ENCODE data around the gene ATAT1.

ATAT1 gene

DNA sequence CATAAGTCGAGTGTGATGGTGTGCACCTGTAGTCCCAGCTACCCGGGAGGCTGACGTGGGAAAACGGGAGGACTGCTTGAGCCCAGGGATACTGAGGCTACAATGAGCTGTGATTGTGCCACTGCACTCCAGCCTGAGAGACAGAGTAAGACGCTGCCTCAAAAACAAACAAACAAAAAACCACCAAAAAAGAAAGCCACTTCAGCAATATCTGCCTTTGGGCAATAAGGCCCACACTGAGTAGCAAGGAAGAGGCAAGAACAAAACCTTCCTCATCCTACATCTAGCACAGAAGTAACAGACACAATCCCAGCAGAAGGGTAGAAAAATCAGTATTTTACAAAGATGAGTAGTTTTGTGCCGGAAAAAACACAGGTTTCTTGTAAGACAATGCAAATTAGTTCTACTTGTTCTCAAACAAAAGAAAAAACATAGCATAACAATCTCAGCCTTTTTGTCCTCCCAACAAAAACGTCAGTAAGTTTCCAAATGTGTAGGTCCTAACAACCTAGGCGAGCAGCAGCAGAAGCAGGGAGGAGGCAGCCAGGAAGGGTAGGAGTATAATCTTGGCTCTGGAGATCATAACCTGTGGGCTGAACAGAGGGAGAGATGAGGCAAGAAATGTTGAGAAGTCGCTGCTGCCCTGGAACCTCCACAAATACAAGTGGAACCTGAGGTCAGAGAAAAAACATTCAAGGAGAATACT lies 15.4 kb upstream of the ATAT1 start:
- no peaks in the 10 kb centered on the region for H3K9me3 ChIP-seq (ENCODE audit: low read depth, low read length)
- H3K36me3 ChIP-seq (ENCODE audit: insufficient read depth, low read length): peaks cover 49% of the 10 kb centered on the region
- no peak overlapping the region for H3K4me3 ChIP-seq
- DNase-seq (ENCODE audit: low read depth, low spot score): no peak
- no peak for TF ChIP-seq FOXP2 (optimal IDR thresholded peaks at IDR 0.05; ENCODE audit: control extremely low read depth, extremely low read length, insufficient read depth)
- TF ChIP-seq POLR2AphosphoS5 (IDR thresholded peaks at IDR 0.05; ENCODE audit: borderline replicate concordance, low read depth, low read length): no peak
- no peak for TF ChIP-seq EZH2 (IDR thresholded peaks at IDR 0.05)
- H3K9ac ChIP-seq (ENCODE audit: insufficient read length): no peak overlapping the region
- H3K27ac ChIP-seq: peak overlapping the region; percentile 100

DNA sequence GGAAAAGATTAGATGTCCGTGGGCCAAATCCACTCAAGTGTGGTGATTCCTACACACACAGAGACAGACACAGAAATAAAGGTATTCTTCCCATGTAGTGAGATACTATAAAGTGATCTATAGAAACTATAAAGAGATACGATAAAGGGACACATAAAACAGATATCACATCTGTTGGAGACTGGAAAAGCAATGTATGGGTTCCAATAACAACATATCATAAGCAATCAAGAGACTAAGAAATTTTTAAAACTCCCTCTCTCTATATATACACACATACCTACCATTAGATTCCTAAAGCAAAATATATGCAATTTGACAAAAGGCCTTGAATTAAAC lies 14.8 kb upstream of the ATAT1 start:
- no peak for DNase-seq (ENCODE audit: low read depth, low spot score)
- Histone ChIP-seq H3K27ac (peak overlapping the region; percentile 100; the same call in 1 of the 2 replicates), H3K9ac (ENCODE audit: insufficient read length) (no peak overlapping the region), H3K9me3 (ENCODE audit: low read depth, low read length) (no peaks in the 10 kb centered on the region), H3K4me3 (no peak overlapping the region), H3K36me3 (ENCODE audit: insufficient read depth, low read length) (peaks cover 49% of the 10 kb centered on the region)
- TF ChIP-seq EZH2 (IDR thresholded peaks at IDR 0.05) (no peak), POLR2AphosphoS5 (IDR thresholded peaks at IDR 0.05; ENCODE audit: borderline replicate concordance, low read depth, low read length) (no peak), FOXP2 (optimal IDR thresholded peaks at IDR 0.05; ENCODE audit: control extremely low read depth, extremely low read length, insufficient read depth) (no peak)

DNA sequence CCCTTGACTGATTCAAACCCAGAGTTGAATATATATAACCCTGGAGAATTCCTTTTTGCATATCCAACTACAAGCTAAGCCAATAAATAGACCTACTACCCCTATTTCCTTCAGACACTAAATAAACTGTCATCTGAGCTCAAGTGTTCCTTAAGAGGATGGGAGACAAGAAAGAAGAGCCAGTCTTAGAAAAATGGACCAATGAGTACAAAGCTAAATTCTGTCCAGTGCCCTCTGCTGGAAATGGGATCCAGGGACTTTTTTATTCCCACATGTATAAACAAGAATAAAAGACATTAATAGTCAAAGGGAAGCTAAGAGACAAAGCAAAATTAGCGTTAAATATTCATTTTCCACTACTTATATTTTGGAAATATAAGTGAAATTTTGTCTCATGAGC lies 14.5 kb upstream of the ATAT1 start:
- TF ChIP-seq POLR2AphosphoS5 (IDR thresholded peaks at IDR 0.05; ENCODE audit: borderline replicate concordance, low read depth, low read length) (no peak), FOXP2 (optimal IDR thresholded peaks at IDR 0.05; ENCODE audit: control extremely low read depth, extremely low read length, insufficient read depth) (no peak), EZH2 (IDR thresholded peaks at IDR 0.05) (no peak)
- Histone ChIP-seq H3K4me3 (0 out of 2 replicates have a peak overlapping the region, but pooled peaks have one; percentile 3), H3K36me3 (ENCODE audit: insufficient read depth, low read length) (peaks cover 47% of the 10 kb centered on the region), H3K27ac (peak overlapping the region; percentile 100), H3K9me3 (ENCODE audit: low read depth, low read length) (no peaks in the 10 kb centered on the region), H3K9ac (ENCODE audit: insufficient read length) (peak overlapping the region; percentile 37)
- no peak for DNase-seq (ENCODE audit: low read depth, low spot score)

DNA sequence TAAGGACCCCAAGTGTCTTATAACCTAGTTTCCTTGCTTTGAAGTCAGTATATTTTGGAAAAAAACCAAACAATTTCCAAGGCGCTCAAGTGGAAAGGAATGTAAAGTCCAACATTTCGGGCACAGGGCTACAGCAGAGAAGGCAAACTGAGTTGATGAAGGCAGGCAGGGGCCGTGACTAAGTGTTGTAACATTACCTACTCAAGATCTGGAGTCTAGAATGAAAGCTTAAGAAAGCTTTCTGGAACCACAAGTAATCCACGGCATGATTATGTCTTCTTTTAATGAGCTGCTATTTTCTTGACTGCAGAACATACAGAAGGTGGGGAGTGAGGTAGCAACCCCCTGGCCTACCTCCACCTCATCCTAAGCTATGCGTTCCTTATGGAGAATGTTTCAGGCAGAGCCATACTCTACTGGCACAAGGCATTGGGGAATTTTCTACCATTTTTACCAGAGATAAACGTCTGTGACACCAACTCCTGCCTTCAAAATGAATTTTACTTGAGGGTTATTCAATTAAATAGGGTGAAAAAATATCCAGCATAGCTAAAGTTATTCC lies 13.9 kb upstream of the ATAT1 start:
- Histone ChIP-seq H3K27ac (peak overlapping the region; percentile 100), H3K36me3 (ENCODE audit: insufficient read depth, low read length) (peaks cover 41% of the 10 kb centered on the region), H3K9ac (ENCODE audit: insufficient read length) (peak overlapping the region; percentile 37), H3K4me3 (0 out of 2 replicates have a peak overlapping the region, but pooled peaks have one; percentile 3), H3K9me3 (ENCODE audit: low read depth, low read length) (no peaks in the 10 kb centered on the region)
- no peak for DNase-seq (ENCODE audit: low read depth, low spot score)
- TF ChIP-seq EZH2 (IDR thresholded peaks at IDR 0.05): no peak
- TF ChIP-seq POLR2AphosphoS5 (IDR thresholded peaks at IDR 0.05; ENCODE audit: borderline replicate concordance, low read depth, low read length): peak; percentile 20
- TF ChIP-seq FOXP2 (optimal IDR thresholded peaks at IDR 0.05; ENCODE audit: control extremely low read depth, extremely low read length, insufficient read depth): no peak

DNA sequence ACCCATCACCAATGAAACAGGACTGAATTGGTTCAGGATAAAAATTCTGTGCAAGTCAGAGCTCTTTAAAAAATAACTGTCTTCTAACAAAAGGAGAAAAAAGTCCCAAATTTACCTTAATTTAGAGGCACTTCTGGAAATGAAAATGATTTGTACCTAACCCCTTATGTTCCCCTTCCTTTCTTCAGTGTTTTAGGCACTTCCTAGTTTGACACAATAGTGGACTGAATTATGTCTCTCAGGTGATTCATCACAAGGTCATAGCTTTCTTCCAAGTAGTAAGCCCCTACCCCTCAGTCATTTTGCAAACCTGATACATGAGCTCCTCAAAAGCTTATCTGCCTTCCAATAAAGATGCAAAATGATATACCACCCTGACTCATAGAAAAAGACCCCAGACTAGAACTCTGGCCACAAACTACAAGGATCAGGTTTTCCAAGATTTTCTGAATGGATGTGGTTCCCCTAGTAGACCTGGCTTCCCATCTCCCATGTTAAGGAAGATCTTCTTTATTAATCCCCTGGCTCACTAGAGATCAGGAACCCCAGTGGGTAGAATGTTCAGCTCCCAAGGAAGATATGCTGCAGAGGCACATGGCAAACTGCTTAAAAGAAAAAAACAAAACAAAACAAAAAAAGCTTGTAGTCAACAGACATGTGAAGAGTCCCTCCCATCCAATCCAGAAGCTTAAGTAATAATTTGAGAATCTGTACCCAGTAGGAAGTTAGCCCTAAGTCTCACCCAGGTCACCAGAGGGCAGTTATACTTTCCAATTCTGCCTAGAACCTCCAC lies 13.2 kb upstream of the ATAT1 start:
- Histone ChIP-seq H3K36me3 (ENCODE audit: insufficient read depth, low read length) (peaks cover 34% of the 10 kb centered on the region), H3K27ac (peak overlapping the region; percentile 100), H3K9me3 (ENCODE audit: low read depth, low read length) (no peaks in the 10 kb centered on the region), H3K4me3 (no peak overlapping the region; the same call in 1 of the 2 replicates), H3K9ac (ENCODE audit: insufficient read length) (peak overlapping the region; percentile 100)
- no peak for DNase-seq (ENCODE audit: low read depth, low spot score)
- TF ChIP-seq EZH2 (IDR thresholded peaks at IDR 0.05) (no peak), POLR2AphosphoS5 (IDR thresholded peaks at IDR 0.05; ENCODE audit: borderline replicate concordance, low read depth, low read length) (no peak; the same call in 1 of the 2 replicates), FOXP2 (optimal IDR thresholded peaks at IDR 0.05; ENCODE audit: control extremely low read depth, extremely low read length, insufficient read depth) (no peak)

DNA sequence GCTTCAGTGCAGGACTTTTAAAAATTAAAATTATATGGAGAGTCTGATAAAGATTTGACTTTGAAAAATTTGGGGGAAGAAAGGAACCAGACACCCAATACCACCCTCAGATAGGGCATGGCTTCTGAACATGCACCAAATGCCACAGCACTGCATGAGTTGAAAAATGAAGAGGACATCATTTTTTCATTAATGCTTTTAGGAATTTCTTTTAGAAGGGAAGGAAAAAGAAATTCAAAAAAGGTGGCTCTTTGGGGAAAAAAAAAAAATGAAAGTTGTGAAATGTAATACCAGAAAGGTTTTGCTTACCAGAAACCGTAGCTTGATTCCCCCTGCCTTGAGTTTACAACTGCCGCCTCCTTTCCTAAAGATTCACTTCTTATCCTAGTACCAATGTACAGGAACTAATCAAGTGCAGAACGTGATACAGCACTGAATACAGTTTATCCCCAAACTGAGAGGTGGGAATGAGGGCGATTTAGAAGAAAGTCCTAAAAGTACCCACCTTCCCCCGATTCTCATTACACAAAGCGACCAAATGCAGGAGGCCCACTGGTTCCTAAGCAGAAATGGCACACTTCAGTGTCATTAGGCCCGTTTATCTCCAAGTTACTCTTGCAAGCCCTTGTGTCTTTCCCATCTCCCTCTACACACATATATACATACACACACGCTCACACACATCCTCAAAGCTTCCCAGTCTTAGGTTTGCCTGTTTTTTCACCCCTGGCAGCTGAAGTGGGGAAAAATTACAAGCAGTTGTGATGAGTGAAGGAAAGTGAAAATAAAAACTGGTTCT lies 12.4 kb upstream of the ATAT1 start:
- H3K9ac ChIP-seq (ENCODE audit: insufficient read length): peak overlapping the region; percentile 100
- H3K36me3 ChIP-seq (ENCODE audit: insufficient read depth, low read length): peaks cover 28% of the 10 kb centered on the region
- H3K4me3 ChIP-seq: peak overlapping the region; percentile 99
- H3K9me3 ChIP-seq (ENCODE audit: low read depth, low read length): no peaks in the 10 kb centered on the region
- TF ChIP-seq EZH2 (IDR thresholded peaks at IDR 0.05) (no peak), FOXP2 (optimal IDR thresholded peaks at IDR 0.05; ENCODE audit: control extremely low read depth, extremely low read length, insufficient read depth) (no peak), POLR2AphosphoS5 (IDR thresholded peaks at IDR 0.05; ENCODE audit: borderline replicate concordance, low read depth, low read length) (peak; percentile 63; the same call in 1 of the 2 replicates)
- DNase-seq (ENCODE audit: low read depth, low spot score): no peak
- H3K27ac ChIP-seq: peak overlapping the region; percentile 100

DNA sequence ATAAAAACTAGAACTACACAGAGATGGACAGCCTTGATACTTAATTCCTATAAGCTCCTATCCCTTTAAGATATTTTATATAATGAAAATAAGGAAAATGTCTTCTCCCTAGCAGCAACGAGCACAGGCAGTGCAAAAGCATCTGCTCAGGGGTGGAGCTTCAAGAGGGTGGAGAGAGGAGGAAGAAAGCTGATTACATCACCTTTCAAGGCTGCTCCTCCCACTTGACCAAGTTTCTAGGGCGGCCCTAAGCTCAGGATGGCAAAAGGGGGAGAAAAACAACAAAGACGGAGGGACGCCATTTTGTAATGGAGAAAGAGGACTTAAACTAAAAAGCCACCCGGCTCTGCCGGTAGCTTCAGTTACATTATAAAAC lies 11.8 kb upstream of the ATAT1 start:
- TF ChIP-seq FOXP2 (optimal IDR thresholded peaks at IDR 0.05; ENCODE audit: control extremely low read depth, extremely low read length, insufficient read depth): no peak
- peak; percentile 28; the same call in 1 of the 2 replicates for TF ChIP-seq POLR2AphosphoS5 (IDR thresholded peaks at IDR 0.05; ENCODE audit: borderline replicate concordance, low read depth, low read length)
- Histone ChIP-seq H3K36me3 (ENCODE audit: insufficient read depth, low read length) (peaks cover 28% of the 10 kb centered on the region), H3K4me3 (peak overlapping the region; percentile 99), H3K9me3 (ENCODE audit: low read depth, low read length) (no peaks in the 10 kb centered on the region), H3K27ac (peak overlapping the region; percentile 100), H3K9ac (ENCODE audit: insufficient read length) (peak overlapping the region; percentile 100)
- DNase-seq (ENCODE audit: low read depth, low spot score): peak; percentile 99
